Endothelial cell (in vitro differentiated cells): ENCODE data around the gene ACTR1A. TPM values are rescaled to one million over a fixed set of nuclear protein-coding genes. Genes with fewer than 3 reads are reported as not detected.

Experiments
- DNase-seq: peaks from one replicate; pipeline ENCODE4 v3.0.0; 2021; ENCODE audit warnings: low spot score
- H3K27ac Mint-ChIP-seq: one replicate; pipeline ENCODE4 v1.8.0; 2021; ENCODE audit warnings: mixed read lengths, inconsistent platforms; ENCODE audit not compliant: unreplicated experiment
- H3K27me3 Mint-ChIP-seq: one replicate; pipeline ENCODE4 v1.8.0; 2021; ENCODE audit warnings: mild to moderate bottlenecking, moderate library complexity, mixed read lengths, inconsistent platforms; ENCODE audit not compliant: unreplicated experiment
- H3K36me3 Mint-ChIP-seq: one replicate; pipeline ENCODE4 v1.8.0; 2021; ENCODE audit warnings: mild to moderate bottlenecking, low read depth, mixed read lengths, inconsistent platforms; ENCODE audit not compliant: unreplicated experiment
- H3K4me1 Mint-ChIP-seq: one replicate; pipeline ENCODE4 v1.8.0; 2021; ENCODE audit warnings: mild to moderate bottlenecking, mixed read lengths, inconsistent platforms; ENCODE audit not compliant: unreplicated experiment
- H3K4me3 Mint-ChIP-seq: one replicate; pipeline ENCODE4 v1.8.0; 2021; ENCODE audit warnings: mild to moderate bottlenecking, mixed read lengths, inconsistent platforms; ENCODE audit not compliant: unreplicated experiment
- H3K9me3 Mint-ChIP-seq: one replicate; pipeline ENCODE4 v1.8.0; 2021; ENCODE audit warnings: mixed read lengths, inconsistent platforms; ENCODE audit not compliant: unreplicated experiment
- CTCF ChIP-seq: fragments of 200-600 bp; sonication (generic); IDR thresholded peaks from one replicate; pipeline ENCODE4 v1.5.0; 2021; ENCODE audit warnings: antibody characterized with exemption; ENCODE audit not compliant: unreplicated experiment
- long read RNA-seq: library from polyadenylated mRNA; unstranded; transcript quantifications from one replicate; pipeline ENCODE4 v2.0.0, GENCODE V29; 2020; ENCODE audit not compliant: unreplicated experiment
- total RNA-seq: library from RNA; stranded (reverse); fragmentation: NEBNext Ultra II Directional; extraction: Animal tissue kit (Norgen Biotek cat#: 25700); gene quantifications from one replicate; pipeline ENCODE4 v1.2.1, GENCODE V29; 2021; ENCODE audit not compliant: unreplicated experiment

Gene ACTR1A
- total RNA-seq = 147 TPM
- long read RNA-seq, transcript ACTR1A-201 (11 exons, 2,829 nt) = major isoform, 126 of 146 reads
- long read RNA-seq, partial matches to known transcripts = 5 of 146 reads
- long read RNA-seq, other reads (novel, unspliced or antisense) = 15 of 146 reads

- H3K9me3 Mint-ChIP-seq = no peaks in the 10 kb centered on the region
- peaks cover 3% of the 10 kb centered on the region for H3K36me3 Mint-ChIP-seq
- no peak within 1 kb of the TSS for H3K4me3 Mint-ChIP-seq
- H3K4me1 Mint-ChIP-seq = peaks cover 20% of the 10 kb centered on the region
- peak; percentile 95 for DNase-seq
- no peak for TF ChIP-seq CTCF
- H3K27me3 Mint-ChIP-seq = no peaks in the 10 kb centered on the region
- no peak within 1 kb of the TSS for H3K27ac Mint-ChIP-seq
Measured at GRCh38 chr10:102502337-102503151, at the start of gene ACTR1A. ACTR1A (minus strand) TSS chr10:102502712; CDS start chr10:102502647, 65 bp downstream.

GRCh38 chr10:102550636-102551210 lies 48.2 kb upstream of the ACTR1A start:
- no peak for DNase-seq
- no peaks in the 10 kb centered on the region for H3K27me3 Mint-ChIP-seq
- H3K27ac Mint-ChIP-seq = no peak overlapping the region
- H3K36me3 Mint-ChIP-seq = peaks cover 19% of the 10 kb centered on the region
- peak overlapping the region; percentile 23 for H3K4me3 Mint-ChIP-seq
- H3K4me1 Mint-ChIP-seq = peaks cover 12% of the 10 kb centered on the region
- no peak for TF ChIP-seq CTCF
- no peaks in the 10 kb centered on the region for H3K9me3 Mint-ChIP-seq

GRCh38 chr10:102549549-102549948 lies 47.0 kb upstream of the ACTR1A start:
- H3K36me3 Mint-ChIP-seq = peaks cover 17% of the 10 kb centered on the region
- H3K27me3 Mint-ChIP-seq = no peaks in the 10 kb centered on the region
- H3K4me3 Mint-ChIP-seq = no peak overlapping the region
- TF ChIP-seq CTCF = no peak
- H3K27ac Mint-ChIP-seq = no peak overlapping the region
- no peak for DNase-seq
- H3K9me3 Mint-ChIP-seq = no peaks in the 10 kb centered on the region
- peaks cover 14% of the 10 kb centered on the region for H3K4me1 Mint-ChIP-seq

- H3K9me3 Mint-ChIP-seq = no peaks in the 10 kb centered on the region
- peaks cover 14% of the 10 kb centered on the region for H3K4me1 Mint-ChIP-seq
- H3K27ac Mint-ChIP-seq = no peak overlapping the region
Measured at GRCh38 chr10:102546606-102547320, 44.3 kb upstream of the ACTR1A start.

More at GRCh38 chr10:102546606-102547320, 44.3 kb upstream of the ACTR1A start:
- no peak overlapping the region for H3K4me3 Mint-ChIP-seq
- H3K27me3 Mint-ChIP-seq = no peaks in the 10 kb centered on the region
- DNase-seq = no peak
- H3K36me3 Mint-ChIP-seq = peaks cover 8% of the 10 kb centered on the region
- no peak for TF ChIP-seq CTCF
